ENCODE data around the gene ARHGAP23.
"Not testable (repeated sequence)": the region's sequence is repeated elsewhere in the genome, so short reads cannot be mapped to it uniquely, and the experiment has no call there.

ARHGAP23 gene

GRCh38 chr17:38421171-38421841 lies 7.0 kb upstream of the ARHGAP23 start:
- DNase-seq (ENCODE audit: low read depth in 3 of 3): no peak

DNA sequence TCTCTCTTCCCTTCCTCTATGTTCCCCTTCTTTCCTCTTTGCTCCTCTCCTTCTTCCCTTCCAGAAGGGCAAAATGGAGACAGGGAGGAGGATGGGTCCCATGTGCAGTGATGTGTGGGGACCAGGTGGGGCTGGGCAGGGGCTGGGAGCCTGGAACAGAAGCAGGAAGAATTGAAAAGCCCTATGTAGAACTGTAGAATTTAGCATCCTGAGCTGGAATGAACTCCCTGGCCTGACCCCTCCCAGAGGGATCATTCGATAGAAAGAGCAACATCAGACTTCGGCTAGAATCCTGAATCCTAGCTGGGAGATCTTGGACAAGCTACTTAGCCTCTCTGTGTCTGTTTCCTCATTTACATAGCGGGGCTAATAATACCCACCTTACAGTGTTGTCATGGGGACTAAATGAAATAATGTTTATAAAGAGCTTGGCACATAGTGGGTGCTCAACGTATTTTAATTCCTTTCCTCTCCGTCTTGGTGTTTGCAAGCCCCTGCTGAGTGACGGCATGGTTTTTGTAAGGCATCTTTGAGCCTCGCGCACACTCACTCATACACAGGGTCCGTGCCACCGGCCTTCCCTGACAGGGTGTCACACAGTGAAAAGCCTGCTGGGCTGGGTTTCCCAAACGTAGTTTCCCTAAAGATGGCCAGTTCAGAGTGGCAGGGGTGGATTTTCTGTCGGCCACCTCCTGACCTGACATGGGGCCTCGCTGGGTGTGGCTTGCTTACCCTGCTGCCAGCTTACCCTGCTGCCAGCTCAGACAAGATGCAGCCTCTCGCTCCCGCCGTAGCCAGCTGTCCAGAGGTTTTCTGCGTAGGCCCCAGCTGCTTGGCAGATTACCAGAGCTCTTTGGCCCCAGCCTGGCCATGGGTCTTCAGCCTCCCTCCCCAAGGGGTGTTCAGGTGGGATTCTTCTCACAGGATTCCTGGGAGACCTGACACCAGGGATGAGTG lies 6.1 kb upstream of the ARHGAP23 start:
- no peak for DNase-seq (ENCODE audit: low read depth in 3 of 3)

DNA sequence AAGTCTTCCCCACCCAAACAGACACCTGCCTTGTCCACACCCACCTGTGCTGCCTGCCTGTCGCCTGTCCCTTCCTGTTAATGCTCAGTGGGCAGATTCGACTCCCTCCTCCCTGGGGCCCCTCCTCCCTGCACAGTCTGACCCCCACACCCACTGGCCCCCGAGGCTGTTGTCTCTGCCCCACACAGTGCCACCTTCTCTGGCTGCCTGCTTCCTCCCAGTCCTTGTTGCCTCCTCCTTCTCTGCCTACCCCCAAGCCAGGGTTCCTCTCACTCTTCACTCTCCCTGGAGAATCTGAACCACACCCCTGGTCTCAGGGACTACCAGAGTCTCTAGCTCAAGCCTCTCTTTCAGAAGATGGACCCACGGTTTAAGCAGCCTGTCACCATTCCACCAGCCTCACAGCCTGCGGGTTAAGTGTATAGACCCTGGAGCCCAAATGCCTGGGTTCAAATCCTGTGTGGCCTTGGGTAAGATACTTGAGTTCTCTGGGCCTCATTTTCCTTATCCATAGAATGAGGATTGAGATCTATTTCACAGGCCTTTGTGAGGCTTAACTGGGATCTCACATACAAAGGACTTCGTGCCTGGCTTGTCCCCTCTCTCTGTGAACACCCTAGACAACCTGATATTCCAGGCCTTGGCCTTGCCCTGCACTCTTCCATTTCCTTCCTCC lies 3.8 kb upstream of the ARHGAP23 start:
- DNase-seq (ENCODE audit: low read depth in 3 of 3): no peak

DNA sequence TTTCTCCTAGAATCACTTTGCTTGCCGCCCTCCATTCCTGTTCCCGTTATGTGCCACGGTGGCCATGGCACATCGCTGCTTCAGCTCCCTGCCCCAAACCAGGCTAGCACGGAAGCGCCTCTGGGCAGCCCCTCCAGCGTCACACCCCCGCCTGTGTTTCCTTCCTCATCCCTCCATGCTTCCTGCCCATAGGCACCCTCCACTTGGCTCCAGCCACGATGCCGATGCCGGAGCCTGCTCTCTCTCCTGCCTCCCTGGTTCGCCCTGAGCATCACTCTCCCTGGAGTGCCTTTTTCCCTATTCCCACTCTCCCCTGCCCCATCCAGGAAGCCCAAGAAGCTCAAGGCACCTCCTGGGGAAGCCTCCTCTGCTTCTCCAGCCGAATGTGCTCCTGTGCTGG lies 3.2 kb upstream of the ARHGAP23 start:
- DNase-seq (ENCODE audit: low read depth in 3 of 3): no peak

GRCh38 chr17:38425744-38426143 lies 2.5 kb upstream of the ARHGAP23 start:
- DNase-seq (ENCODE audit: low read depth in 3 of 3): no peak

GRCh38 chr17:38426441-38426840 lies 1.8 kb upstream of the ARHGAP23 start:
- no peak for DNase-seq (ENCODE audit: low read depth in 3 of 3)

DNA sequence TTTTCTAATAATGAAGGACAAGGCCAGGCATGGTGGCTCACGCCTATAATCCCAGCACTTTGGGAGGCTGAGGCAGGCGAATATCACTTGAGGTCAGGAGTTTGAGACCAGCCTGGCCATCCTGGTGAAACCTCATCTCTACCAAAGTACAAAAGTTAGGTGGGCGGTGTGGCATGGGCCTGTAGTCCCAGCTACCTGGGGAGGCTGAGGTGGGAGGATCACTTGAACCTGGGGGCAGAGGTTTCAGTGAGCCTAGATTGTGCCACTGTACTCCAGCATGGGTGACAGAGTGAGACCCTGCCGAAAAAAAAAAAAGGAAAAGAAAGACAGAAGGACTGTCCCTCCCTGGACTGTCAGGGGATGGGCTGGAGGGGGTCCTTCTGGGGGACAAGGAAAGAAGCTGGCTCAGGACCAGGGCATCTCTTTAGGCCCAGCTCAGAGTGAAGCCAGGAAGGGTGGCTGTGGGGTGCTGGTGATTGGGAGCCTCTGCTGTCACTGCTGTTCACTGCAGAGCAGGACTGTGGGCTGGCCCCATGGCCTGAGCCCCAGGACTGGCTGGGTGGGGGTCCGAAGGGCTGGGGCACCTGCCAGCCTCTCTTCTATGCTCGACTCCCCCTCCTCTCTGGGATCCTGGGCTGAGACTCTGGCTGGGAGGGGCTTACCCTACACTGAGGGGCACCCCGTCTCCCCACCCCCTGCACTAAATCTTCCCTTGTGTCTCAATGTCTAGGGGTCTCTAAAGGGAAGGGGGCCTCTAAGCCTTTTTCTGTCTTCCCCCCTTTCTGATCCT lies 909 bp upstream of the ARHGAP23 start:
- DNase-seq (ENCODE audit: low read depth in 3 of 3): no peak

GRCh38 chr17:38428643-38429371 lies 543 bp downstream of the ARHGAP23 start:
- DNase-seq (ENCODE audit: low read depth in 3 of 3): no peak

GRCh38 chr17:38429476-38430100 lies 1.3 kb downstream of the ARHGAP23 start:
- no peak for DNase-seq (ENCODE audit: low read depth in 3 of 3)

- no peak for DNase-seq (ENCODE audit: low read depth in 3 of 3)
These were observed 2.1 kb downstream of the ARHGAP23 start for GRCh38 chr17:38430316-38430715.

- DNase-seq (ENCODE audit: low read depth in 3 of 3): no peak
These were observed 2.6 kb downstream of the ARHGAP23 start for GRCh38 chr17:38430822-38431221.

GRCh38 chr17:38431346-38432145 lies 3.3 kb downstream of the ARHGAP23 start:
- DNase-seq (ENCODE audit: low read depth in 3 of 3): no peak

- no peak for DNase-seq (ENCODE audit: low read depth in 3 of 3)
These were observed 6.0 kb downstream of the ARHGAP23 start for GRCh38 chr17:38434178-38434665.

DNA sequence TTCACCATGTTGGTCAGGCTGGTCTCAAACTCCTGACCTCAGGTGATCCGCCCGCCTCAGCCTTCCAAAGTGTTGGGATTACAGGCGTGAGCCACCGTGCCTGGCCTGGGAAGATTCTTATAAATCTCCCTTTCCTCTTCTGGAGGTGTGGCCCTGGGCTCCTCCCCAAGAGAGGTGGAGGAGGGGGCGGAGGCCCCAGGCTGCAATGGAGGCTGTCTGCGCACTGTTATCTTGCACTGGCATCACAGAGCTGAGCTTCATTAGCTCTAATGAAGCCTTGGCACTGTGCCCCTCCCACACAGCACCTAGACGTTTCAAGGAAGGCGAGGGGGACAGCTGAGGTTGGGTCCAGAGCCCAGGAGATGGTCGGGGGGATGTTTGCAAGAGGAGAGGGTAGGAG lies 7.5 kb downstream of the ARHGAP23 start:
- no peak for DNase-seq (ENCODE audit: low read depth in 3 of 3)

GRCh38 chr17:38436386-38436785 lies 8.1 kb downstream of the ARHGAP23 start:
- no peak for DNase-seq (ENCODE audit: low read depth in 3 of 3)

- DNase-seq (ENCODE audit: low read depth in 3 of 3): not testable (repeated sequence)
These were observed 9.0 kb downstream of the ARHGAP23 start for GRCh38 chr17:38437313-38437712.

DNA sequence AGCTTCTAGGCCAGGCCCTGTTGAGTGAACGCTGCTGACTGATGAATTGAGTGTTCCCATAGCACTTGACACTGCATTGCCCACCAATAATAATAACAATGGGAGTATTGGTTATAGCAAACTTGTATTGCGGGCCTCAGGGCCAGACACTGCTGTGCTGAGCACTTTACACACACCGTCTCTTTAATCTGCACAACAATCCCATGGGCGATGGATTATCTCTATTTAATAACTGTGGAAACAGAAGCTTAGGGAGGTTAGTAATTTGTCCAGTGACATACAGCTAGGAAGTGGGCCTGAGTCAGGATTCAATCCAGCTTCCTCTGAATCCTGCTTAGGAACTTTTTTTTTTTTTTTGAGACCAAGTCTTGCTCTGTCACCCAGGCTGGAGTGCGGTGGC lies 11.2 kb downstream of the ARHGAP23 start:
- no peak for DNase-seq (ENCODE audit: low read depth in 3 of 3)

DNA sequence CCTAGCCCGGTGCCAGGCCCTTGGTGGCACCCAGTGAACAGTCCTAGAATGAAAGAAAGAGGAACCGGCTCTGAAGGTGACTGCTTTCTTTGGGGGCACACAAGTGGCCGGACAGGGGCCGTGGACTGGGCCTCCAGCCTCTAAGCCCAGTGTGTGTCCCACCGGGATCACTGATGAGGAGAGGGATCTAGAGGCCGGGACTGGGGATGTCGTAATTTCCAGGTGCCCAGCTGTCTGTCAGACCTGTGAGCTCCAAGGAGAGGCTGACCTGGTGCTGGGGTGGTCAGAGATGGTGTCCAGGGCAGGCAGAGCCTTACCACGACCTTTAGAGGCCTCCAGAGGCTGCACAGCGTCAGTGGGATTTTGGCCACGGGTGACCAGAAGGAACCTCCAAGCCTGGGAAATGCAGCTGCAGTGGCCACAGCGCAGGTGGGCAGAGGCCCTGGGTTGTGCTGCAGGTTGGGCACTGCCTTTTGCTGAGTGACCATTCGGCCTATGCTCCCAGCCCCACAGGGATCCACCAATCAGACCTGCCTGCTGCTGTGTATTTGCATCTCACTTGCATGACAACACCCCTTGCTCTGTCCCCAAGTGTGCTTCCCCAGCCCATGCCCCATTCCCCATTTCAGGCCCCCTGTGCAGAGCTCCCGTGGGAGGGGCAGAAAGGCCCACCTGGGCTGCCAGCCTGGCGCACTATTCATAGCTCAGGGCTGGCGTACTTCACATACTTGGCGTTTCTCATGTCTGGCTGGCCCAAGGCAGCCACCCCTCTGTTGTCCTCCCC lies 12.5 kb downstream of the ARHGAP23 start:
- no peak for DNase-seq (ENCODE audit: low read depth in 3 of 3)
